ENCODE data around the gene PGAM5. TPM values are rescaled to one million over a fixed set of nuclear protein-coding genes. Genes with fewer than 3 reads are reported as not detected.
A peak's percentile ranks its signal among the peaks of the same experiment; 100 is the strongest.

The PGAM5 gene
- total RNA-seq, 1 donor from 2014 or later: 80.3 TPM

GRCh38 chr12:132695431-132695830 lies 15.2 kb upstream of the PGAM5 start:
- TF ChIP-seq, protein P1, sequence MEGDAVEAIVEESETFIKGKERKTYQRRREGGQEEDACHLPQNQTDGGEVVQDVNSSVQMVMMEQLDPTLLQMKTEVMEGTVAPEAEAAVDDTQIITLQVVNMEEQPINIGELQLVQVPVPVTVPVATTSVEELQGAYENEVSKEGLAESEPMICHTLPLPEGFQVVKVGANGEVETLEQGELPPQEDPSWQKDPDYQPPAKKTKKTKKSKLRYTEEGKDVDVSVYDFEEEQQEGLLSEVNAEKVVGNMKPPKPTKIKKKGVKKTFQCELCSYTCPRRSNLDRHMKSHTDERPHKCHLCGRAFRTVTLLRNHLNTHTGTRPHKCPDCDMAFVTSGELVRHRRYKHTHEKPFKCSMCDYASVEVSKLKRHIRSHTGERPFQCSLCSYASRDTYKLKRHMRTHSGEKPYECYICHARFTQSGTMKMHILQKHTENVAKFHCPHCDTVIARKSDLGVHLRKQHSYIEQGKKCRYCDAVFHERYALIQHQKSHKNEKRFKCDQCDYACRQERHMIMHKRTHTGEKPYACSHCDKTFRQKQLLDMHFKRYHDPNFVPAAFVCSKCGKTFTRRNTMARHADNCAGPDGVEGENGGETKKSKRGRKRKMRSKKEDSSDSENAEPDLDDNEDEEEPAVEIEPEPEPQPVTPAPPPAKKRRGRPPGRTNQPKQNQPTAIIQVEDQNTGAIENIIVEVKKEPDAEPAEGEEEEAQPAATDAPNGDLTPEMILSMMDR (IDR thresholded peaks at IDR 0.05; ENCODE audit: insufficient read depth, low read length, severe bottlenecking): no peak
- FAIRE-seq (no peak), DNase-seq (ENCODE audit: low read depth) (no peak)
- Histone ChIP-seq H3K36me3 (ENCODE audit: control insufficient read depth, insufficient read depth, low read length) (peaks cover 3% of the 10 kb centered on the region), H3K4me3 (ENCODE audit: low read depth, low read length) (no peak overlapping the region), H3K27me3 (ENCODE audit: control insufficient read depth, insufficient read depth, low read length) (no peaks in the 10 kb centered on the region)

GRCh38 chr12:132698341-132698740 lies 12.3 kb upstream of the PGAM5 start:
- TF ChIP-seq, protein P1 (IDR thresholded peaks at IDR 0.05; ENCODE audit: insufficient read depth, low read length, severe bottlenecking): no peak
- DNase-seq (ENCODE audit: low read depth): no peak
- Histone ChIP-seq H3K4me3 (ENCODE audit: low read depth, low read length) (no peak overlapping the region), H3K27me3 (ENCODE audit: control insufficient read depth, insufficient read depth, low read length) (no peaks in the 10 kb centered on the region), H3K36me3 (ENCODE audit: control insufficient read depth, insufficient read depth, low read length) (peaks cover 3% of the 10 kb centered on the region)
- FAIRE-seq: no peak

DNA sequence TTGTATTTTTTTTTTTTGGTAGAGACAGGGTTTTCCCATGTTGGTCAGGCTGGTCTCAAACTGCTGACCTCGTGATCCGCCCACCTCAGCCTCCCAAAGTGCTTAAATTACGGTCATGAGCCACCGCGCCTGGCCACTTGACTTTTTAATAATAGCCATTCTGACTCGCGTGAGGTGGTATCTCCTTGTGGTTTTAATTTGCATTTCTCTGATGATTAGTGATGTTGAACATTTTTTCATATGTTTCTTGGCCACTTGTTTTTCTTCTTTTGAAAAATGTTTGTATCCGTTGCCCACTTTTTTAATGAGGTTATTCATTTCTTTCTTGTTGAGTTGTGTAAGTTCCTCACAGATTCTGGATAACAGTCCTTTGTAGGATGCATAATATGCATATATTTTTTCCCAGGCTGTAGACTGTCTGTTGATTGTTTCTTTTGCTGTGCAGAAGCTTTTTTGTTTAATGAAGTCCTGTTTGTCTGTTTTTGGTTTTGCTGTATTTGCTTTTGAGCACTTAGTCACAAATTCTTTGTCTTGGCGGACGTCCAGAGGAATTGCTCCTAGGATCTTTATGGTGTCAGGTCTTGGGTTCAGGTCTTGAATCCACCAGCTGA lies 10.3 kb upstream of the PGAM5 start:
- Histone ChIP-seq H3K4me3 (ENCODE audit: low read depth, low read length) (no peak overlapping the region), H3K27me3 (ENCODE audit: control insufficient read depth, insufficient read depth, low read length) (no peaks in the 10 kb centered on the region), H3K36me3 (ENCODE audit: control insufficient read depth, insufficient read depth, low read length) (peaks cover 5% of the 10 kb centered on the region)
- FAIRE-seq: no peak
- DNase-seq (ENCODE audit: low read depth): peak; percentile 65
- TF ChIP-seq, protein P1 (IDR thresholded peaks at IDR 0.05; ENCODE audit: insufficient read depth, low read length, severe bottlenecking): no peak

DNA sequence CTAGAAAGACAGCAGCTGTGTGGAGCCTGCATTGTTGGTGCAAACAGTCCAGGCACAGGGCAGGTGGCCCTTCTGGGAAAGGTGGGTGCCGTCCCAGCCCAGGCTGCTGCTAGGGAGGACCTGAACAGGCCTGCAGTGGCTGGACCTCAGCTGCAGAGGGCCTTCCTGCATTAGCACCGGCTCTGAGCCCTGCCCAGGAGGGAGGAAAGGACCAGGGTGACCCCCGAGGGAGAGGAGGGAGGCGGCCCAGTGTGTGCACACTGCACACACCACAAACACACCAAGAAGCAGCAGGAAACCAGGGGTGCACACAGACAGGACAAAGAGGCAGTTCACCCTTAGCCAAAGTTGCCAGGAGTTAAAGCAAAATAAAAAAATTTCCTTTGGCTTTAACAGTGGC lies 8.0 kb upstream of the PGAM5 start:
- no peak for DNase-seq (ENCODE audit: low read depth)
- peaks cover 4% of the 10 kb centered on the region for H3K36me3 ChIP-seq (ENCODE audit: control insufficient read depth, insufficient read depth, low read length)
- H3K27me3 ChIP-seq (ENCODE audit: control insufficient read depth, insufficient read depth, low read length): no peaks in the 10 kb centered on the region
- TF ChIP-seq, protein P1 (IDR thresholded peaks at IDR 0.05; ENCODE audit: insufficient read depth, low read length, severe bottlenecking): no peak
- no peak overlapping the region for H3K4me3 ChIP-seq (ENCODE audit: low read depth, low read length)
- FAIRE-seq: no peak

- TF ChIP-seq, protein P1 (IDR thresholded peaks at IDR 0.05; ENCODE audit: insufficient read depth, low read length, severe bottlenecking): no peak
- FAIRE-seq: no peak
- DNase-seq (ENCODE audit: low read depth): no peak
- H3K27me3 ChIP-seq (ENCODE audit: control insufficient read depth, insufficient read depth, low read length): no peaks in the 10 kb centered on the region
- peaks cover 2% of the 10 kb centered on the region for H3K36me3 ChIP-seq (ENCODE audit: control insufficient read depth, insufficient read depth, low read length)
- no peak overlapping the region for H3K4me3 ChIP-seq (ENCODE audit: low read depth, low read length)
Measured at GRCh38 chr12:132703641-132704040, 7.0 kb upstream of the PGAM5 start.

GRCh38 chr12:132707241-132707640 lies 3.4 kb upstream of the PGAM5 start:
- no peak for FAIRE-seq
- TF ChIP-seq, protein P1 (IDR thresholded peaks at IDR 0.05; ENCODE audit: insufficient read depth, low read length, severe bottlenecking): no peak

More at GRCh38 chr12:132707241-132707640, 3.4 kb upstream of the PGAM5 start:
- Histone ChIP-seq H3K27me3 (ENCODE audit: control insufficient read depth, insufficient read depth, low read length) (no peaks in the 10 kb centered on the region), H3K4me3 (ENCODE audit: low read depth, low read length) (no peak overlapping the region), H3K36me3 (ENCODE audit: control insufficient read depth, insufficient read depth, low read length) (peaks cover 2% of the 10 kb centered on the region)
- DNase-seq (ENCODE audit: low read depth): no peak
